GM21576 (cell line): ENCODE results near the gene CLBA1.

Experiments
- ATAC-seq: cut with Tn5 transposase; IDR thresholded peaks from one replicate; pipeline ENCODE4 v1.9.1; 2021; ENCODE audit warnings: mild to moderate bottlenecking, moderate library complexity; ENCODE audit not compliant: unreplicated experiment

CLBA1 gene

DNA sequence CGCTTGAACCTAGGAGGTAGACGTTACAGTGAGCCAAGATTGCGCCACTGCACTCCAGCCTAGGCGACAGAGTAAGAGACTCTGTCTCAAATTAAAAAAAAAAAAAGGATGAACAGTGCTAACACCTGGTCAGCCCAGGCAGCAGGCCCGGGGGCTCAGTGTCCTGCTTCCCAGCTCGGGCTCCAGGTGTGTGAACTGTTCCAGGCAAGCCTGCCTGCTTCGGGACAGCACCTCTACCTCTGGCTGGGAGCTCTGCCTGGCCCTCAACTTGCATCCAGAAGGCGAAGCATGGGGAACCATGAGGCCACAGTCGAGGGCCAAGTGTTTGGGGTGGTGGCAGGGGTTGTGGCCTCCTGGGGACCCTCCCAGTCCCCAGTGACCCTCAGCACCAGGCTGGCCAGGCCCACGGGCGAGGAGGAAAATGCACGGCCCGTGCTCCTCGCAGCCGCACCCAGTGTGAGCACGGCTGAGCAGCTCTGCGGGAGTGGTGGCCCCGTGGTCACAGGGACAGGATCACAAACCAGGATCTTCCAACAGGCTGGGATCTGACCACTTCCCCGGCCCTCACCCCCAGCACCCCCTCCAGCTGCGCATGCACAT is 19.8 kb downstream of the CLBA1 start:
- no peak for ATAC-seq

DNA sequence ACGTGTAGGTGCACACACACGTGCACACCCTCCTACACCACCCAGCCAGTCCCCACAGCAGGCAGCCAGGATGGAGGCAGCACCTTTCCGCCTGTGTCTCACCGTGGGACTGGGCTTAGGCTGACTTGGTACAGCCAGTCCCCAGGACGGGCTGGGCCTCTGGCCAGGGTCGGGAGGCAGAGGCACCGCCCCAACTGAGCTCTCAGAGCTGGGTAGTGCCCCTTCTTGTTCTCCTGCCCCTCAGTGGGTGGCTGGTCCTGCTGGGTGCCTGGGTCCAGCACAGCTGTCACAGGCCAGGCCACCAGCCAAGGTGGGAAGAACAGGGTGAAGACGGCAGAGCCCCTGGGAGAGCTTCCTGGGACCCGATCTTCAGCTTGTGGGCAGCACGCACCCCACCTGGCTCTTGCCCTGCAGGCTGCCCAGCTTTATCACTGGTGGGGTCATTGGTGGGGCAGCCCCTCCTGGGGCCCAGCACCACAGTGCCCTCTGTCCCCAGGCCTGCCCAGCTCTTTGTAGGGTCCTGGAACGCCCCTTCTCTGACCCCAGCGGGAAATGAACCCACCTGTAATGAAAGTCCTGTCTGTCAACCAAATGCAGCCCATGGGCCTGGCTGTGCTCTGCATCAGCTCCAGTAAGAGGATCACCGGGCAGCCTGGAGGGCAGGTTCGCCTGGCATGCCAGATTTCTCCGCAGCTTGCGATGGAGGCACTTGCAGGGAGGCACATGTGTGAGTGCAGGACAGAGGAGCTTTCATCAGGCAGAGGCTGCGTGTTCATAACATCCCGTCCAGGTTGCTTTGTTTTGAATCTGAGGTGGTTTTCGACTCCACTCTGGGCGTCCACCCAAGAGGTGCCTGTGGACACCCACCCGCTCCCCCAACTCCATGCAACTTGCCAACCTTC is 20.6 kb downstream of the CLBA1 start:
- no peak for ATAC-seq

DNA sequence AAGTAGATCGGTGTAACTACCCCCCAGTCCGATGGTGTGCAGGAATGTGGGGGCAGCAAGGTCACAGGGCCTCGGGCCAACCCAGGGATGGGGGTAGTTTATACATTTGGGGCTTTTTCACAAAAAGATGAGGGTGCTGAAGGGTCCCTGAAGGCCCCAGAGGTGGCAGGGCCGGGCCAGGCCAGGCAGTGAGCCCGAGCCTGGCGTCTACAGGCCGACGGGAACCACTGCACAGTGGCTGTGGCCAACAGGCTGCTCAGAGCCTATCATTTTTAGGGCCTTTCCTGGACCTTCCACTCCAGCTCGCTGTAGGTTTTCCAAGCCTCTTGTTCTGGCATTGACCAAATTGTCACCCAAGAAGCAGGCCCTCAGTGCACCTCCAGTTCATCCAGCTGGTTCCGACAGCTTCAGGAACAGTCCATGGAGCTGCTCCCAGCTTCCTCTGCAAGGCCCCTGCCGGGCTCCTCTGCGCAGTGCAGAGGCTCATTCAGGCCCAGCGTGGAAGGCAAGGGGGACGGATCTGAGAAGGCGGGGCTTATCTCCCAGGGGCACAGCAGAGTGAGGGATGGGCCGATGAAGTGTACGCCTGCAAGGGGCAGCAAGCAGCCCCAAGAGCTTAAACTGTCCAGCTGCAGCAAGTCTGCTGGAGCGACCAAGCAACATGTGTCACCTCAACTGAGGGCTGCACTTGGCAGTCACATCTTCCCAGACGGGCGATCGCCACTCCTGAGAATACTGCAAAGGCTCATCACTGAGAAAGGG is 21.4 kb downstream of the CLBA1 start:
- no peak for ATAC-seq

DNA sequence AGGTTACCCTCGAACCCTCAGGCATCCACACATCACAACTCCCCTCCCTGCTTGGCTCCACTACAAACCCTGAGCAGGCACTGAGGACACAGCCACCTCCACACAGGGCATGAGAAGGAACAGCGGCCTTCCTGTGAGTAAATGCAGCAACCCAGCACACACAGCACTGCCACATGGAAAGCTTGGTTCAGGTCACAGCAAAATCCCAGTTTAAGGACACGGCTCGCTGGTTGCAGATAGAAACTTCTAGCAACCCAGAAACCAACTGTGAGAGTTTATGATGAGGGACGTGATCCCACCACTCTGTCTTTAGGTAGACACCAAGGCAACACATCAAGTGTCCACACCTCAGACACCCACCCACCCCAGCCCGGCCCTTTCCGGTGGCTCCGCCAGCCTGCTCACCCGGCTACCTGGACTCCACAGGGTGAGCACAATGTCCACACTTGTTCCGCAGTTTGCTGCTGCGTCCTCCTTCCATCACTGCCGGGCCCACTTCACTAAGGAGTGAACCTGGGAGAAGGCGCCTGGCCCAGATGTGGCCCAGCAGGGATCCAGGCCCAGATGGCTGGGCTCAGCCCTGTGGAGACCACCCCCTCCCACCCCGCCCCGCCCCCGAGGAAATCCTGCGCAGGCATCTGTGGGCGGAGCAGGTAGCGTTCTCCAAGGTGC is 22.1 kb downstream of the CLBA1 start:
- no peak for ATAC-seq

DNA sequence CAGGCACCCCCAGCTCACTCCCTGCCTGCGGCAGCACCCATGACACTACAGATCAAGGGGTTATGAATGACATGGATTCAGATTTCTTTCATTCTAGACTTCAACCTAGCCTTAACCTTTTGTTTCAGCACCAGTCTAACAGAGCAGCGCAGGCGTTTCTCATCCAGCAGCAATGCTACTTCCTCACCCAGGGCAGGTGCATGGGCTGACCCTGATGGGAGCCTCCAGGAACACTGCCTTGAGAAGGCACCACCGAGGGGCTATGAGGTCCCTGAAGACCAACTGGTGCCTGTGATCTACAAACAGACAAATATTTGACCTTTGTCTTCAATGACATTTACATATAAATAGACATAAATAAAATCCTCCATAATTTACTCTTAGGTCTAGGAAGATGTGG is 24.5 kb downstream of the CLBA1 start:
- no peak for ATAC-seq

DNA sequence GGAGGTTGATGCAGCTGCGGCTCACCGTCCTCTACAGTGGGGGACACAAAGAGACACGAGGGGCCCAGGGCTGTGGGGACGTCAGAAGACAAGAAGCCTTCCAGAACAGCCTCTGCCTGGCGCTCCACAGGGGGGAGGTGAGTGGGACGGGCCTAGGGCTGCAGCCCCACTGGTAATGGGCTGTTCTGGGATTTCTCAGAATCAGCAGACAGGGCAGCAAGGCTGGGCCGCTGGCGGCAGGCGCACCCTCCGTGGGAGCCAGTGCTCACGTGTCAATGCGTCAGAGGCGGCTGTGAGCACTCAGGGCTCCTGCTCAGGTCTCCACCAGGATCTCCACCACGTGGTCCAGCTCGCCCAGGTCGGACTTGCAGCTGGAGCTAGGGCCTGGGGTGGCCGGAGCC is 25.3 kb downstream of the CLBA1 start:
- ATAC-seq = no peak

DNA sequence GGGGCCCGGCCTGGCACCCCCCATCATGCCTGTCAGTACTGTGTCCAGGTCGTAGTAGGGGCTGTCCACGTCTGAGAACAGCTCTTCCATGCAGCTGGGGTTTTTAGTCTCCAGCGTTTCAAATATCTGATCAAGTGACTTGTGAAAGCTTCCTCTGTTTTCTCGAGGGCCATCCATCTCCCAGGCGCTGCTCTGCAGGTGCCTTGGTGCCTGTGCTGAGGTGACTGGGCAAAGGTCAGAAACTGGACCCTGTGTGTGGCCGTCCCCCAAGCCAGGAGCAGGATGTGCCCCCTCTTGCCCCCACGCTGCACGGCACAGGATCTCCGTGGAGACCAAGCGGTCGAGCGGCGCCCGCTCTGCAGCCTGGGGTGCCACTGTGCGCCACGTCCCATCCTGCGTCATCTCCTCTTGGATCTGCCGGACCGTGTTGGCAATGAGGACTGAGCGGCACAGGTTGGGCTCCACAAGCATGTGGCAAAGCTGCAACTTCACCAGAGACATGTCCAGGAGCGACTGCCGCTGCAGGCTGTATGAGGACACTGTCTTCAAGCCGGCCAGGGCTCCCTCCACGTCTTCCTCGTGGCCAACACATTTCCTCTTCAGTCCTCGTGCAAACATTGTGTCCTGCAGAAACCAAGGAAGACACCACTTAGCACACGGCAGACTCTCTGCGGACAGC is 25.9 kb downstream of the CLBA1 start:
- ATAC-seq = no peak

DNA sequence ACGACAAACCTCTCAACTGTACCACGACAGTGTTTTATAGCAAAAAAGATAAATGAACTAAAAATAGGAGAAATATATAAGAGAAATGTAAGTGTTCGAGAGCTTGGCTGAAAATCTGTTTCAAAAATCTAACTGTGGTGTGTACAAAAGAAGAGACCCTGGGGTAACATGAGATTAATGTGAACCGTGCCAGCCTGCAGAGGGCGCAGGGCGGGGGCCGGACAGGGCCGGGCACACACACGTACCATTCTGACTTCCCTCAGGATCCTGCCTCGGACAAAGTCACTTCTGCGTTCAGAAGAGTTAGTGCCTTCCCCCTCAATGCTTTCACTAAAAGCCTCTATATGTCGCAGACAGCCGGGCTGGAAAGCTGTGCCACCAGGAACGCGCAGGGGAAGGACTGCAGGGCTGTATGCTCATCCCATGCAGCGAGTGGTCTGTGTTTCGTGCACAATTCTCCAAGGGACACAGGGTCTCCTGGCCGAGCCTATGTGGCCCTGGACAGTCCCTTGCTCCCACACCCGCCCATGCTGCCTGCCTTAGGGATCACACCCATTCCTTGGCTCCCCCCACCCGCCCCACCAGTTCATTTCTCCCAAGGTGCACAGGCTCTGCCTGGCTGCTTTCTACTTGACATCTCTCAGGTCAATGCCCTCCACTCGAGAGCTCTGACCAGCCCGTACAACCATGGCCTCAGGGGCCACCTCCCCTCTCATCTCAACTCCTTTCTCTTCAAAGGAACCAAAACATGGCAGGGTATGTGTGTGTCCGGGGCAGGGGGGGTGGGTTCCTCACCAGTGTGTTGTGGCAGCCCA is 26.8 kb downstream of the CLBA1 start:
- no peak for ATAC-seq

DNA sequence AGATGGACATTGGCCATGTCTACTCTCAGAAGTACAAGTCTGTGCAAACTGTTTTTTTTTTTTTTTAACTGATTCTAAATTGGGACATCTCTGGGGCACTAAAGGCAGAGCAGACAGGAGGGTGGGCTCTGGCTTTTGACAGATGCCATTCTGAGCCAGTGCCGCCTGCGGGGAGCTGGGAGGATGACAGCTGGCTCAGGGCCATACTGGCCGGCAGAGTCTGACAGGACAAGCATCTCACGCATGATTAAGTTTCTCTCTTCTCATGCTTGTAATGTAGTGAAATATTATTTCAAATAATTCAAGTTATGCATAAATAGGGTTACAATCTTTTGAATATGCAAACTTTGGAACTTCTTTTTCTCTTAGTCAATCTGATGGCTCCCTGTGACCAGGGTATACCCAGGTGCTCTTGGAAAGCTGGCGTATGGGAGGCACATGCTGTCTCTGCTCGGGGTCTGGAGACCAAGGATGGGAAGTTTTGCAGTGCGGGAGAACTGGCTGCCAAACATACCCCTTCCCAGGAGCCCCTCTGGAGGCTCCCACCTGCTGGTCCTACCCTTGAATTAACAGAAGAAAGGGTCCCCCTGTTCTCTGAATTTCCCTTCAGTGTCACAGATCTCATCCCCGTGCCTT is 27.7 kb downstream of the CLBA1 start:
- no peak for ATAC-seq

DNA sequence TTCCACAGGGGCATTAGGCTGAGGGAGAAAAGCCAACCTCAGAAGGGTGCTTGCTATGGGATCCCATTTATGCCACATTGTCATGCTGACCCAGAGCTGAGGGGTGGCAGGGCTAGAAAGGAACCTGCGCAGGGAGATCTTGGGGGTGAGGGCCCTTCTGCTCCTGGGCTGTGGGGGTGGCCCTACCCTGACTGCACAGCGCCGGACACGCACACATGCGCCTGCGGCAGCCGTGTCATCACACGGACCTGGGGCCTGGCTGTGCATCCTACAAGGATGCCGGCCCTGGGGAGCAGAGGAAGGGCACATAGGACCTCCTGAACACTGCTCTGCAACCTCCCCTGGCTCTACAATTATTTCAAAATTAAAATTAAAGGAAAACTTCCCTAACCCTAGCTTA is 28.4 kb downstream of the CLBA1 start:
- no peak for ATAC-seq

DNA sequence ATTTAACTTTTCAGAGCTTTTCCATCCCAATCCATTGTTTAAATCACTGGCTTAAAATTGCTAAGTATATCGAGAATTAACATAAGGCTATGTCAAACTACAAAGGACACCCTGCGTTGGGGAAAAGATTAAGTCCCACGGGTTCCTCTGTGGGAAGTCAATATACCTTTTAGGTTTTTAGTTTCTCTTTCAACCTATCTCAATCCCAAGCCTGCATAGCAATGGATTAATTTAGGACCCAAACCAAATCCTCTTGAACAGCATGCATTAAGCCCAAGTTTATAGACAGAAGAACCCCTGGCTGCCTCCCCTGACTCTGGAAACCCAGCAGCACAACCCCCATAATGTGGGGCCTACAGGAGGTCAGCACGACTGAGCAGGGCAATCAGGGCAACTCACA is 29.0 kb downstream of the CLBA1 start:
- ATAC-seq = no peak

DNA sequence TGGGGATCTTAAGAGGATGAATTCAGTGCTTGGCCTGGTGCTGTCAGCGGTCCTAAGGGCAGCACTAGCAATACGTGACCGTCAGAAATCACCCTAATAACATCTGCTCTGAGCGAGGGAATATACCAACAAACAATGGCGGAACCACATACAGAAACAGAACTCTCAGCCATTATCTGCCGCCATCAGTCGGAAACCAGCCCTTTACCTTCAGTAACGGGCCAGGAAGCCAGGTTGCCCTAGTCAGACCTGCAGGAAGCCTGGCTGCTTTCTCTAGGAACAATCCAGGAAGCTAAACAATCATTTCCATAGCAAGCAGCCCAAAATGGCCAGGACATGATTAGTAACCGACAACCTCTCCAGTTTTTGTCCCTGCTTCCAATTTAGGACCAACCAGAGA is 29.7 kb downstream of the CLBA1 start:
- ATAC-seq = no peak

DNA sequence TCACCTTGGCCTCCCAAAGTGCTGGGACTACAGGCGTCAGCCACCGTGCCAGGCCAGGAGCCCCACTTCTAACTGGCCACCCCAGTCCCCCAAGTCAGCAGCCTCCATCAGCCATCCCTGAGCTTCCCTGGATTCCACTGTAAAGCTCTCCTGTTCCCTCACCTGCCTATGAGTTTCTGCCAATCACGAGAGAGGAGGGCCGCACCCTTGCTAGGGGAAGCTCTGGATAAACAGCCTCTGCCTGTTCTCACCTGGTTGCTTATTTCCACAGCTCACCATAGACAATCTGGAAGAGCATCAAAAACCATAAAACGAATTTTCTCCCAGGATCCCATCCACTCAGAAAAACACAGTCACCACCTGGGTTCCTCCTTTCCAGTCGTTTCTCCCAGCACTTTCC is 30.3 kb downstream of the CLBA1 start:
- ATAC-seq = no peak

DNA sequence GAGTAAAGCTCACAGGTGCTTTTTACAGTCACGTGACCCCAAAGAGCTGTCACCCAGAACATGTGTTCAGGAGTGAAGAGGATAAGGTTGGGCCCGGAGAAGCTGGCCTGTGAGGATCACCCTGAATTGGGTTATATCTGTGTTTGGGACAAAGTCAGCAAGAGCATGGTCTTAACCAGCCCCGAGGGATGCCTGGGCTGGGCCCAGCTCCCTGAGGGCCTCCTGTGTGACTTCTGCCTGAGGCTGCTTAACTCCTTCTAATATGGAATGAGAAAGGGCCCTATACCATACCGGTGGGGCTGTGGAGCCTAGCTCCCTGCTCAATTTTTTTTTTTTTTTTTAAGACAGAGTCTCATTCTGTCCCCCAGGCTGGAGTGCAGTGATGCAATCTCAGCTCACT is 32.8 kb downstream of the CLBA1 start:
- no peak for ATAC-seq

DNA sequence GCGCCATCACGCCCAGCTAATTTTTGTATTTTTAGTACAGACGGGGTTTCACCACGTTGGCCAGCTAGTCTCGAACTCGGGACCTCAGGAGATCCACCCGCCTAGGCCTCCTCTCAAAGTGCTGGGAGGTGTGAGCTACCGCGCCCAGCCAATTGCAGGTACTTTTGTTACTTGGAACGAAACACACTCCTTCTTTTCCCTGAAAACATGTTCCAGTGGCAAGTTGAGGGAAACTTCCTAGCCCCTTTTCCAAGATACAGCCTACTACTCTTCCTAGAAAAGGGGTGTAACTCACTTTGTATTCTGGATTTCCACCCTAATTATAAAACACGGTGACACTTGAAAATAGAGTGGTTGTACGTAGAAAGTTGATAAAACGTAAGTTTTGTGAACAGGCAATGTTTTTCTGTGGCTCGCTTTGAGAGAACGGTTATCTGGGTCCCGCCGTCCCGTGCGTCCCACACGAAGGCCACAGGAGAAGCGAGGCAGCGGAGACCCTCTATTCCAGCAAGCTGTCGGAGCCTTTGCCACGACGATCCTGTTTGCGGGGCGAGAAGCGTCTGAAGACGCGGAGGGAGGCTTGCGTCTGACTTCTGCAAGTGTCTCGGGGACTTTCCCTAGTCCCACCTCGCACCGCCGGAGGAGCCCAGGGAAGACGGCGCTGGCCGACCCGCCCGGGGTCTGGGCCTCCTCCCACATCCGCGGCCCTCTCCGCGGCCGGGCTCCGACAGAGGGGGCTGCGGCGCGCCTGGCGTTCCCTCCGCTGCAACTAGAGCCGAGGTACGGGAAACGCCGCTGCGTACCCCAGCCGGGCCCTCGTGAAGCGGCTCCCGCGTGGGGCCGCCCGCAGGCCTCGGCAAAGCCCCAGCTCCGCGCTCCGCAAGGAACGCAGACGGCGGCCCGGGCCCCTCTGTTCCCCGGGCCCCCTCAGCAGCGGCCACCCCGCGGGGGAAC is 34.5 kb downstream of the CLBA1 start:
- ATAC-seq = peak; percentile 24

DNA sequence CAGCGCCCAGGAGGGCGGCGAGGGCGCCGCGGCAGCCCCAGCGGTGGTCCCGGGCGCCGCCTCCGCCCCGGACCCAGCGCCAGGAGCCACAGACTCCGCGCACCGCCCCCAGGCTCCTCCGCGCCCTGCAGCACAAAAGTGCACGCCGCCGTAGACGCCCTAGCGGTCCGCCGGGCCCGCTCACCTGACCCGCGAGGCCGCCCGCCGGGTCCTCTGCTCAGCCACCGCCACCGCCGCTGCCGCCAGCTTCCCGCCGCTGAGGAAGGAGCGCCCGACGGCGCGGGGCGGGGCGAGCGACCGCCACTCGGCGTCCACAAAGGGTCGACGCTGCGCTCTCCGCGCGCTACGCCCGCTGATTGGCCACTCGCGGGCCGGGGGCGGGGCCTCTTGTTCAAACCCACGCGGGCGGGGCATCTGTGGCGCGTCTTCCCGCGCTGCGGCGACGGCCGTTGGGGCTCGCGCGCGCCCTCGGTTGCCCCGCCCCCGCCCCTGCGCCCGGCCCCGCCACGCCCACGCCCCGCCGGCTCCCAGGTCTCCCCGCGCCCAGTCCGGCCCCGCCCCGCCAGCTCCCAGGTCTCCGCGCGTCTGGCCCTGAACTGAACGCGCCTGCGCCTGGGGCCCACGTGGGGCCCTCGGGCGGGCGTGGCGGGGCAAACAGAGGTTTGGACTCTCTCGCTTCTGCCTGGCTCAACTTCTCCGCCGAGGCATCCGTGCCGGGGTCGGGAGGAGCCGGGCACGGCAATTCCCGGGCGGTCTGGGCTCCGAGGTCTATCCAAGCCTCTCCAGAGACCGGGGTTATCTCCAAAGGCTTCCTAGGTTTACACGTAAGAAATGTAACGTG is 35.4 kb downstream of the CLBA1 start, which contains the start of gene CDCA4:
TSS of gene CDCA4 (minus strand) at position 269 of the 841 bp plus-strand sequence. CDS start 9,154 bp downstream, outside the sequence.
- ATAC-seq = peak; percentile 72

DNA sequence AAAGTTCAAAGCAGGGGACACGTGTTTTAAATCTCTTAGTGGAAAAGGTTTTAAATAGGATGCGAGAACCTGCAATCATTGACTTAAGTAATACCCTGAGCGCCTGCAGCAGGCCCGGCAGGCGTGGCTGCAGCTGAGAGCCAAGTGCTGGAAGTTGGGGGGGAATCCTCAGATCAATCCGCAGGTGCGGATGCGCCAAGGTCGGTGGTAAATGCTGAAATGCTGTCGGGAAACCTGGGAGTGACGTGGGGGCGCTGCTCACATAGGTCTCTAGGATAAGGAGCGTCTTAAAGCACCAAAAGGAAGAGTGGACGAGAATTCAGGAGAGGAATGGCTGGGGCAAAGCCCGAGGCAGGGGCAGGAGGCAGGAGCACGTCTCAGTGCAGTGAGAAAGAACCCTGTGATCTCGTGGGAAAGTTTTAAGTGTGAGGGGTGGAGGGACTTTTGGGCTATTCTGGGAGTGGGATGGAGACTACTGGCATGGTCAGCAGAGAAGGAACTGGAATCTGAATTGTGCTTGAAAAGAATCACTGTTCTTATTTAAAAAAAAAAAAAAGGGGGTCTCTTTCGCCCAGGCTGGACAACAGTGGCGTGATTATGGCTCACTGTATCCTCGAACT is 36.2 kb downstream of the CLBA1 start:
- no peak for ATAC-seq
